ENCODE results near the gene MRTFB. TPM values are rescaled to one million over a fixed set of nuclear protein-coding genes. Genes with fewer than 3 reads are reported as not detected.
A peak's percentile ranks its signal among the peaks of the same experiment; 100 is the strongest.

MRTFB gene
- total and polyA plus RNA-seq, 2 of the 13 experiments (the other 11 are each of a cell fraction or from before 2014, with no cell fraction given) = 11.4 to 14.0 TPM

GRCh38 chr16:14071576-14072271 is 605 bp downstream of the MRTFB start (continued):
- 0 out of 2 replicates have a peak, but pooled peaks have one; percentile 42 for TF ChIP-seq ZNF710 (CRISPR knock-in tag; IDR thresholded peaks at IDR 0.05; ENCODE audit: borderline replicate concordance)
- no peak for TF ChIP-seq ZNF562 (CRISPR knock-in tag; IDR thresholded peaks at IDR 0.05; ENCODE audit: borderline replicate concordance)
- TF ChIP-seq THAP8 (CRISPR knock-in tag; IDR thresholded peaks at IDR 0.05; ENCODE audit: borderline replicate concordance) = no peak
- no peak for TF ChIP-seq SNRNP70 (IDR thresholded peaks at IDR 0.05; ENCODE audit: low read depth, low read length)
- TF ChIP-seq, protein P1, sequence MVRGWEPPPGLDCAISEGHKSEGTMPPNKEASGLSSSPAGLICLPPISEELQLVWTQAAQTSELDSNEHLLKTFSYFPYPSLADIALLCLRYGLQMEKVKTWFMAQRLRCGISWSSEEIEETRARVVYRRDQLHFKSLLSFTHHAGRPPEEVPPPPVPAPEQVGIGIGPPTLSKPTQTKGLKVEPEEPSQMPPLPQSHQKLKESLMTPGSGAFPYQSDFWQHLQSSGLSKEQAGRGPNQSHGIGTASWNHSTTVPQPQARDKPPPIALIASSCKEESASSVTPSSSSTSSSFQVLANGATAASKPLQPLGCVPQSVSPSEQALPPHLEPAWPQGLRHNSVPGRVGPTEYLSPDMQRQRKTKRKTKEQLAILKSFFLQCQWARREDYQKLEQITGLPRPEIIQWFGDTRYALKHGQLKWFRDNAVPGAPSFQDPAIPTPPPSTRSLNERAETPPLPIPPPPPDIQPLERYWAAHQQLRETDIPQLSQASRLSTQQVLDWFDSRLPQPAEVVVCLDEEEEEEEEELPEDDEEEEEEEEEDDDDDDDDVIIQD (CRISPR knock-in tag; IDR thresholded peaks at IDR 0.05; ENCODE audit: low read depth) = no peak
- TF ChIP-seq YY1 (IDR thresholded peaks at IDR 0.05; ENCODE audit: insufficient read depth, insufficient replicate concordance, low read depth, low read length) = peak; percentile 12
- TF ChIP-seq ZKSCAN8 (CRISPR knock-in tag; IDR thresholded peaks at IDR 0.05; ENCODE audit: borderline replicate concordance) = no peak
- no peak for TF ChIP-seq KLF6 (CRISPR knock-in tag; IDR thresholded peaks at IDR 0.05)
- TF ChIP-seq, protein P2, sequence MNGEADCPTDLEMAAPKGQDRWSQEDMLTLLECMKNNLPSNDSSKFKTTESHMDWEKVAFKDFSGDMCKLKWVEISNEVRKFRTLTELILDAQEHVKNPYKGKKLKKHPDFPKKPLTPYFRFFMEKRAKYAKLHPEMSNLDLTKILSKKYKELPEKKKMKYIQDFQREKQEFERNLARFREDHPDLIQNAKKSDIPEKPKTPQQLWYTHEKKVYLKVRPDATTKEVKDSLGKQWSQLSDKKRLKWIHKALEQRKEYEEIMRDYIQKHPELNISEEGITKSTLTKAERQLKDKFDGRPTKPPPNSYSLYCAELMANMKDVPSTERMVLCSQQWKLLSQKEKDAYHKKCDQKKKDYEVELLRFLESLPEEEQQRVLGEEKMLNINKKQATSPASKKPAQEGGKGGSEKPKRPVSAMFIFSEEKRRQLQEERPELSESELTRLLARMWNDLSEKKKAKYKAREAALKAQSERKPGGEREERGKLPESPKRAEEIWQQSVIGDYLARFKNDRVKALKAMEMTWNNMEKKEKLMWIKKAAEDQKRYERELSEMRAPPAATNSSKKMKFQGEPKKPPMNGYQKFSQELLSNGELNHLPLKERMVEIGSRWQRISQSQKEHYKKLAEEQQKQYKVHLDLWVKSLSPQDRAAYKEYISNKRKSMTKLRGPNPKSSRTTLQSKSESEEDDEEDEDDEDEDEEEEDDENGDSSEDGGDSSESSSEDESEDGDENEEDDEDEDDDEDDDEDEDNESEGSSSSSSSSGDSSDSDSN (CRISPR knock-in tag; IDR thresholded peaks at IDR 0.05) = peak; percentile 8; the same call in 1 of the 2 replicates
- TF ChIP-seq ZNF136 (CRISPR knock-in tag; IDR thresholded peaks at IDR 0.05; ENCODE audit: low read depth) = no peak
- TF ChIP-seq NFRKB (IDR thresholded peaks at IDR 0.05) = no peak
- no peak; the same call in 1 of the 2 replicates for TF ChIP-seq FOXO1 (CRISPR knock-in tag; IDR thresholded peaks at IDR 0.05)
- TF ChIP-seq ZKSCAN1 (IDR thresholded peaks at IDR 0.05; ENCODE audit: low read length) = no peak
- no peak for TF ChIP-seq KDM1A (CRISPR knock-in tag; IDR thresholded peaks at IDR 0.05)
- no peak for TF ChIP-seq DNMT3B (CRISPR knock-in tag; conservative IDR thresholded peaks at IDR 0.05)
- no peak for TF ChIP-seq ZNF609 (CRISPR knock-in tag; IDR thresholded peaks at IDR 0.05; ENCODE audit: borderline replicate concordance)

Measured in HepG2 (cell line).